Measurements from ENCODE around the gene GIMAP5. TPM values are rescaled to one million over a fixed set of nuclear protein-coding genes. Genes with fewer than 3 reads are reported as not detected.

GIMAP5 gene
- total and polyA plus RNA-seq, 2 donors (not counting 3 experiments of a cell fraction or from before 2014, with no cell fraction given) = 0.44 to 18.9 TPM

DNA sequence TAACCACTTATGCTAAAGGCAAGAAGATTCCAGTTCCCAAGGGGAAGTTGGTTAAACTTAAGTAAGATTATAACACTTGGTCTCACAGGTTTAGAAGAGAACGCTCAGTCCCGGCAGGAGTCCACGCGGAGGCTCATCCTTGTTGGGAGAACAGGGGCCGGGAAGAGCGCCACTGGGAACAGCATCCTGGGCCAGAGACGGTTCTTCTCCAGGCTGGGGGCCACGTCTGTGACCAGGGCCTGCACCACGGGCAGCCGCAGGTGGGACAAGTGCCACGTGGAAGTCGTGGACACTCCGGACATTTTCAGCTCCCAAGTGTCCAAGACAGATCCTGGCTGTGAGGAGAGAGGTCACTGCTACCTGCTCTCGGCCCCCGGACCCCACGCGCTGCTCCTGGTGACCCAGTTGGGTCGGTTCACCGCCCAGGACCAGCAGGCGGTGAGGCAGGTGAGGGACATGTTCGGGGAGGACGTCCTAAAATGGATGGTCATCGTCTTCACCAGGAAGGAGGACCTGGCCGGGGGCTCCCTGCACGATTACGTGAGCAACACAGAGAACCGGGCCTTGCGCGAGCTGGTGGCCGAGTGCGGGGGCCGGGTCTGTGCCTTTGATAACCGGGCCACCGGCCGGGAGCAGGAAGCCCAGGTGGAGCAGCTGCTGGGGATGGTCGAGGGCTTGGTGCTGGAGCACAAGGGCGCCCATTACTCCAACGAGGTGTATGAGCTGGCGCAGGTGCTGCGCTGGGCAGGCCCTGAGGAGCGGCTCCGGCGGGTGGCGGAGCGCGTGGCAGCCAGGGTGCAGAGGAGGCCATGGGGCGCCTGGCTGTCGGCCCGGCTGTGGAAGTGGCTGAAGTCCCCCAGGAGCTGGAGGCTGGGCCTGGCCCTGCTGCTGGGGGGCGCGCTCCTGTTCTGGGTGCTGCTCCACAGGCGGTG lies 17.0 kb upstream of the GIMAP5 start:
- H3K27me3 ChIP-seq (ENCODE audit: control insufficient read depth in 2 of 2, insufficient read depth in 2 of 2, low read length in 2 of 2) = no peaks in the 10 kb centered on the region
- BruUV-seq (replicated peaks) = no TSS peak

GRCh38 chr7:150721970-150722373 lies 15.2 kb upstream of the GIMAP5 start:
- Histone ChIP-seq H4K20me1 (replicated peaks; ENCODE audit: control insufficient read depth, extremely low read depth, insufficient read depth, low read length) (no peaks in the 10 kb centered on the region), H3K9me3 (replicated peaks; ENCODE audit: control insufficient read depth, insufficient read depth, low read length) (no peaks in the 10 kb centered on the region), H3K4me2 (ENCODE audit: insufficient read depth, low read length) (no peak overlapping the region), H3K36me3 (ENCODE audit: control insufficient read depth in 2 of 2, extremely low read depth in 1 of 2, insufficient read depth in 2 of 2, low read length in 2 of 2) (peaks cover 8 to 25% of the 10 kb centered on the region in 2 experiments), H3K27me3 (ENCODE audit: control insufficient read depth in 2 of 2, insufficient read depth in 2 of 2, low read length in 2 of 2) (no peaks in the 10 kb centered on the region), H3K79me2 (ENCODE audit: control insufficient read depth, insufficient read depth, low read length) (peaks cover 13% of the 10 kb centered on the region), H2AFZ (ENCODE audit: low read depth, low read length) (no peak overlapping the region), H3K4me1 (ENCODE audit: control insufficient read depth, extremely low read depth, insufficient read depth, low read length) (peaks cover 14% of the 10 kb centered on the region), H3K9ac (replicated peaks; ENCODE audit: extremely low read depth, insufficient read depth, low read length) (no peak overlapping the region), H3K27ac (ENCODE audit: insufficient read depth, low read depth, low read length) (no peak overlapping the region), H3K4me3 (replicated peaks in 1 of 3; ENCODE audit: insufficient read depth in 1 of 3, low read depth in 1 of 3, low read length in 3 of 3) (no peak overlapping the region), H3K9me1 (replicated peaks; ENCODE audit: control insufficient read depth, extremely low read depth, insufficient read depth, low read length) (no peaks in the 10 kb centered on the region)
- TF ChIP-seq POLR2A (IDR thresholded peaks at IDR 0.05; ENCODE audit: low read depth, low read length) = no peak
- no peak for TF ChIP-seq MAX (IDR thresholded peaks at IDR 0.05; ENCODE audit: insufficient read depth, insufficient read length)
- no peak for TF ChIP-seq GATA2 (IDR thresholded peaks at IDR 0.05; ENCODE audit: insufficient read depth, insufficient read length, low read depth, low read length)
- TF ChIP-seq MYC (IDR thresholded peaks at IDR 0.05; ENCODE audit: low read depth, low read length) = no peak
- TF ChIP-seq POLR2AphosphoS5 (IDR thresholded peaks at IDR 0.05; ENCODE audit: insufficient read depth, low read depth, low read length) = no peak
- no peak for TF ChIP-seq FOS (IDR thresholded peaks at IDR 0.05; ENCODE audit: borderline replicate concordance, insufficient read depth, low read length)
- no peak for TF ChIP-seq EZH2 (IDR thresholded peaks at IDR 0.05; ENCODE audit: borderline replicate concordance, low read depth, low read length, severe bottlenecking)
- TF ChIP-seq CTCF (IDR thresholded peaks at IDR 0.05; ENCODE audit: extremely low read depth in 1 of 2, insufficient read depth in 1 of 2, low read depth in 1 of 2, low read length in 2 of 2) = no peak
- TF ChIP-seq JUN (IDR thresholded peaks at IDR 0.05; ENCODE audit: borderline replicate concordance, insufficient read depth, insufficient read length, low read depth) = no peak
- CTCF ChIA-PET = interaction anchor here (2.6 kb wide), 1 partner anchor 273 kb away, joined by 20 read pairs; no protein-coding TSS in a partner anchor
- no TSS peak for BruUV-seq (replicated peaks)
- POLR2A ChIA-PET = no interaction called here
- intact Hi-C loops (cut with micrococcal nuclease) = no loop called here
- DNase-seq (ENCODE audit: low read depth, low spot score) (no peak), FAIRE-seq (no peak)
- dilution Hi-C loops (cut with MboI; ENCODE audit: extremely low pct_ligation_motif_present, low sequenced_read_pairs) = no loop called here

More for the DNA sequence above, 17.0 kb upstream of the GIMAP5 start:
- DNase-seq (ENCODE audit: low read depth, low spot score) (no peak), FAIRE-seq (no peak)
- no peaks in the 10 kb centered on the region for H3K9me1 ChIP-seq (replicated peaks; ENCODE audit: control insufficient read depth, extremely low read depth, insufficient read depth, low read length)
- H3K4me3 ChIP-seq (replicated peaks in 1 of 3; ENCODE audit: insufficient read depth in 1 of 3, low read depth in 1 of 3, low read length in 3 of 3) = no peak overlapping the region
- no peaks in the 10 kb centered on the region for H3K9me3 ChIP-seq (replicated peaks; ENCODE audit: control insufficient read depth, insufficient read depth, low read length)
- H3K9ac ChIP-seq (replicated peaks; ENCODE audit: extremely low read depth, insufficient read depth, low read length) = no peak overlapping the region
- intact Hi-C loops (cut with micrococcal nuclease) = no loop called here
- ChIA-PET POLR2A (no interaction called here), CTCF (interaction anchor here (1.1 kb wide), 1 partner anchor 19 kb away, joined by 3 read pairs; no protein-coding TSS in a partner anchor)
- dilution Hi-C loops (cut with MboI; ENCODE audit: extremely low pct_ligation_motif_present, low sequenced_read_pairs) = no loop called here
- H3K36me3 ChIP-seq (ENCODE audit: control insufficient read depth in 2 of 2, extremely low read depth in 1 of 2, insufficient read depth in 2 of 2, low read length in 2 of 2) = peaks cover 8 to 25% of the 10 kb centered on the region in 2 experiments
- no peak overlapping the region for H3K27ac ChIP-seq (ENCODE audit: insufficient read depth, low read depth, low read length)
- no peak for TF ChIP-seq JUN (IDR thresholded peaks at IDR 0.05; ENCODE audit: borderline replicate concordance, insufficient read depth, insufficient read length, low read depth)
- no peak for TF ChIP-seq FOS (IDR thresholded peaks at IDR 0.05; ENCODE audit: borderline replicate concordance, insufficient read depth, low read length)
- no peak for TF ChIP-seq MAX (IDR thresholded peaks at IDR 0.05; ENCODE audit: insufficient read depth, insufficient read length)
- peaks cover 18% of the 10 kb centered on the region for H3K79me2 ChIP-seq (ENCODE audit: control insufficient read depth, insufficient read depth, low read length)
- H2AFZ ChIP-seq (ENCODE audit: low read depth, low read length) = no peak overlapping the region
- no peaks in the 10 kb centered on the region for H4K20me1 ChIP-seq (replicated peaks; ENCODE audit: control insufficient read depth, extremely low read depth, insufficient read depth, low read length)
- H3K4me2 ChIP-seq (ENCODE audit: insufficient read depth, low read length) = no peak overlapping the region
- H3K4me1 ChIP-seq (ENCODE audit: control insufficient read depth, extremely low read depth, insufficient read depth, low read length) = peaks cover 21% of the 10 kb centered on the region

Measured in endothelial cell of umbilical vein (primary cell).